ENCODE measurements around the gene CENPU. TPM values are rescaled to one million over a fixed set of nuclear protein-coding genes. Genes with fewer than 3 reads are reported as not detected.

Gene CENPU
- total and polyA plus RNA-seq, 4 donors: 12.0 to 22.3 (median 19.0) TPM

GRCh38 chr4:184697956-184698355 is 35.9 kb downstream of the CENPU start:
- Histone ChIP-seq H3K27ac (ENCODE audit: low read depth, low read length) (no peak overlapping the region), H3K4me1 (ENCODE audit: control insufficient read depth, insufficient read depth, low read length) (no peaks in the 10 kb centered on the region), H3K27me3 (ENCODE audit: control insufficient read depth, insufficient read depth, low read length) (no peaks in the 10 kb centered on the region), H3K4me3 (ENCODE audit: low read depth, low read length) (no peak overlapping the region), H3K36me3 (ENCODE audit: control insufficient read depth, insufficient read depth, low read length) (peaks cover 3% of the 10 kb centered on the region), H3K9me3 (ENCODE audit: control insufficient read depth, insufficient read depth, low read length) (no peaks in the 10 kb centered on the region)
- 93% methylated on average over 3 of the region's 3 CpGs for WGBS (ENCODE audit: insufficient coverage)
- DNase-seq (ENCODE audit: low read depth in 4 of 6, low spot score in 6 of 6): no peak

DNA sequence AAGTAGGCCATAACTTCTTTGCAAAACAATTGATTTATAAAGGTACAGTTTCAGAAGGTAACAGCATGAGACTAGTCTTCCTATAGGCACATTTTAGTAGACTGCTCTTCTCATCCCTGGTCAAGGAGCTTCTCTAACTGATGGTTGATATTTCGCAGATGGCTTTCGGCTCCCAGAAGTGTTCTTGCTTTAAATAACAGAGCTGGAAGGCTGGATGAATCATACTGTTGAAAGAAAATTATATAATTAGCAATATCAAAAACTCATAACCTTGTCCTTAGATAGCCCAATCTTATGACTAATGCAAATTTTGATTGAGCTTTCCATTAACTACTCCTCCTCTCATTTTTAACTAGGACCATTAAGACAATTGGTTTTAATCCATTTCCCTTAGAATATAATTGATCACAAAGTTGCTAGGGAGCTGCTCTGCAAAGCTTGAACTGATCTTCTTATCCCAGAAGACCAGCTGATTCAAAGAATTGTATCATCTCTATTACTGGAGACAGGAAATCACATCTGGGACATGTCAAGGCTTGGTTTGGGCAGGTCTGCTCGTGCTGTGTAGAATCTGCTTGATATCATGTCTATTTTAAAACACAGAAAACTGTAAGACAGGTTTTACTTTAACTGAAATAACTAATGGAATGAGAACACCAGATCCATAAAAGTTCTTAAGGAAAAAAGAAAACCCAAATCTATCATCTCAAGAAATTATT is 38.6 kb downstream of the CENPU start:
- Histone ChIP-seq H3K27me3 (ENCODE audit: control insufficient read depth, insufficient read depth, low read length) (no peaks in the 10 kb centered on the region), H3K27ac (ENCODE audit: low read depth, low read length) (no peak overlapping the region), H3K4me3 (ENCODE audit: low read depth, low read length) (no peak overlapping the region), H3K36me3 (ENCODE audit: control insufficient read depth, insufficient read depth, low read length) (peaks cover 3% of the 10 kb centered on the region), H3K9me3 (ENCODE audit: control insufficient read depth, insufficient read depth, low read length) (no peaks in the 10 kb centered on the region), H3K4me1 (ENCODE audit: control insufficient read depth, insufficient read depth, low read length) (no peaks in the 10 kb centered on the region)
- DNase-seq (ENCODE audit: low read depth in 4 of 6, low spot score in 6 of 6): peak in 1 of 6 donors; percentile 2
- no CpG with 5 or more reads among the region's 3 CpGs for WGBS (ENCODE audit: insufficient coverage)

DNA sequence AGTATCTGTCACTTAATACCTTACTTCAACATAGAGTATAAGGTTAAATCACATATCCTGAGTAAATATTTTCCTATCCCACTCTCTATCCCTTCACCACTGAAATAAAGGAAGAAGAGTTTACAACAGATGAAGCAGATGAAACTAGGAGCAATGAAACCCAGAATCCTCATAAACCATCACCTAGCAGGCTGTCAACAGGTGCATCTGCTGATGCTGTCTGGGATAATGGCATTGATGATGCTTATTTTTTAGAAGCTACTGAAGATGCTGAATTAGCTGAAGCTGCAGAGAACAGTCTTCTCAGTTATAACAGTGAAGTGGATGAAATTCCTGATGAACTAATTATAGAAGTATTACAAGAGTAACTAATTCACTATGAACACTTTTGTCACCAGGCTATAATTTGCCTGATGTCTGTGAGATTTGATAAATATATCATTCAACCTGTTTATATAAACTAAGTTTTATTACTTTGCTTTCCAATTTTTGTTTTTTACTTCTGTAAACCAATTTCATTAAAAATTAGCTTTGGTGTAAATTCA is 39.4 kb downstream of the CENPU start:
- no peaks in the 10 kb centered on the region for H3K4me1 ChIP-seq (ENCODE audit: control insufficient read depth, insufficient read depth, low read length)
- H3K4me3 ChIP-seq (ENCODE audit: low read depth, low read length): no peak overlapping the region
- H3K9me3 ChIP-seq (ENCODE audit: control insufficient read depth, insufficient read depth, low read length): no peaks in the 10 kb centered on the region
- H3K27ac ChIP-seq (ENCODE audit: low read depth, low read length): no peak overlapping the region
- H3K36me3 ChIP-seq (ENCODE audit: control insufficient read depth, insufficient read depth, low read length): peaks cover 3% of the 10 kb centered on the region
- no peaks in the 10 kb centered on the region for H3K27me3 ChIP-seq (ENCODE audit: control insufficient read depth, insufficient read depth, low read length)
- no peak for DNase-seq (ENCODE audit: low read depth in 4 of 6, low spot score in 6 of 6)

GRCh38 chr4:184693056-184693455 is 40.8 kb downstream of the CENPU start:
- peaks cover 3% of the 10 kb centered on the region for H3K36me3 ChIP-seq (ENCODE audit: control insufficient read depth, insufficient read depth, low read length)
- DNase-seq (ENCODE audit: low read depth in 4 of 6, low spot score in 6 of 6): no peak
- no peaks in the 10 kb centered on the region for H3K27me3 ChIP-seq (ENCODE audit: control insufficient read depth, insufficient read depth, low read length)
- H3K4me1 ChIP-seq (ENCODE audit: control insufficient read depth, insufficient read depth, low read length): no peaks in the 10 kb centered on the region
- H3K27ac ChIP-seq (ENCODE audit: low read depth, low read length): no peak overlapping the region
- no CpG with 5 or more reads among the region's 5 CpGs for WGBS (ENCODE audit: insufficient coverage)
- H3K4me3 ChIP-seq (ENCODE audit: low read depth, low read length): no peak overlapping the region
- H3K9me3 ChIP-seq (ENCODE audit: control insufficient read depth, insufficient read depth, low read length): no peaks in the 10 kb centered on the region

GRCh38 chr4:184689681-184690080 is 44.2 kb downstream of the CENPU start:
- H3K27ac ChIP-seq (ENCODE audit: low read depth, low read length): no peak overlapping the region
- no peaks in the 10 kb centered on the region for H3K27me3 ChIP-seq (ENCODE audit: control insufficient read depth, insufficient read depth, low read length)
- no peak for DNase-seq (ENCODE audit: low read depth in 4 of 6, low spot score in 6 of 6)
- WGBS (ENCODE audit: insufficient coverage): no CpG with 5 or more reads among the region's 5 CpGs
- no peak overlapping the region for H3K4me3 ChIP-seq (ENCODE audit: low read depth, low read length)
- H3K36me3 ChIP-seq (ENCODE audit: control insufficient read depth, insufficient read depth, low read length): no peaks in the 10 kb centered on the region
- H3K4me1 ChIP-seq (ENCODE audit: control insufficient read depth, insufficient read depth, low read length): no peaks in the 10 kb centered on the region
- no peaks in the 10 kb centered on the region for H3K9me3 ChIP-seq (ENCODE audit: control insufficient read depth, insufficient read depth, low read length)

DNA sequence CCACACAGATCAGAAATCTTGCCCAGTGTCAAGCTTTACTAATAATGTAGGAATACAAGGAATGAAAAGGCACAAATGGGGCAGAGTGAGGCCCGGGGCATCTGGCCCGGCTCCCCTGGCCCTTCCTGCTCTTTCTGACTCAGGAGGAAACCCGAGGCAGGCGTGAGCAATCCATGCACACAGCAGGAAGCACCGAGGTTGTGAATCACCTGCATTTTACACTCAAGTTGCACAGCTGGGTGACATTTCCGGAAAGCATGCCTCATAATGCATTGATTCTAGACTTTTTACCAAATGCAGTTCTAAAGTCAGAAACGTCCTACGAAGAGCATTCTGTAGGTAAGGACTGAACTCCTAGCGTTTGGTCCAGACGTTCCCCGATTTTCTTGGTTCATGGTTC is 45.4 kb downstream of the CENPU start:
- Histone ChIP-seq H3K27me3 (ENCODE audit: control insufficient read depth, insufficient read depth, low read length) (no peaks in the 10 kb centered on the region), H3K4me1 (ENCODE audit: control insufficient read depth, insufficient read depth, low read length) (no peaks in the 10 kb centered on the region), H3K36me3 (ENCODE audit: control insufficient read depth, insufficient read depth, low read length) (no peaks in the 10 kb centered on the region), H3K9me3 (ENCODE audit: control insufficient read depth, insufficient read depth, low read length) (no peaks in the 10 kb centered on the region), H3K4me3 (ENCODE audit: low read depth, low read length) (no peak overlapping the region), H3K27ac (ENCODE audit: low read depth, low read length) (no peak overlapping the region)
- no peak for DNase-seq (ENCODE audit: low read depth in 4 of 6, low spot score in 6 of 6)
- 66% methylated on average over 11 of the region's 11 CpGs for WGBS (ENCODE audit: insufficient coverage)

GRCh38 chr4:184688005-184688404 is 45.9 kb downstream of the CENPU start:
- no CpG with 5 or more reads among the region's 3 CpGs for WGBS (ENCODE audit: insufficient coverage)
- H3K9me3 ChIP-seq (ENCODE audit: control insufficient read depth, insufficient read depth, low read length): no peaks in the 10 kb centered on the region
- no peak overlapping the region for H3K27ac ChIP-seq (ENCODE audit: low read depth, low read length)
- no peaks in the 10 kb centered on the region for H3K27me3 ChIP-seq (ENCODE audit: control insufficient read depth, insufficient read depth, low read length)
- H3K4me3 ChIP-seq (ENCODE audit: low read depth, low read length): no peak overlapping the region
- H3K4me1 ChIP-seq (ENCODE audit: control insufficient read depth, insufficient read depth, low read length): no peaks in the 10 kb centered on the region
- no peaks in the 10 kb centered on the region for H3K36me3 ChIP-seq (ENCODE audit: control insufficient read depth, insufficient read depth, low read length)
- DNase-seq (ENCODE audit: low read depth in 4 of 6, low spot score in 6 of 6): no peak

GRCh38 chr4:184684491-184685189 is 49.3 kb downstream of the CENPU start:
- Histone ChIP-seq H3K27ac (ENCODE audit: low read depth, low read length) (no peak overlapping the region), H3K27me3 (ENCODE audit: control insufficient read depth, insufficient read depth, low read length) (no peaks in the 10 kb centered on the region), H3K9me3 (ENCODE audit: control insufficient read depth, insufficient read depth, low read length) (no peaks in the 10 kb centered on the region), H3K4me3 (ENCODE audit: low read depth, low read length) (no peak overlapping the region), H3K36me3 (ENCODE audit: control insufficient read depth, insufficient read depth, low read length) (peaks cover 3% of the 10 kb centered on the region), H3K4me1 (ENCODE audit: control insufficient read depth, insufficient read depth, low read length) (no peaks in the 10 kb centered on the region)
- 98% methylated on average over 5 of the region's 5 CpGs for WGBS (ENCODE audit: insufficient coverage)
- DNase-seq (ENCODE audit: low read depth in 4 of 6, low spot score in 6 of 6): no peak

DNA sequence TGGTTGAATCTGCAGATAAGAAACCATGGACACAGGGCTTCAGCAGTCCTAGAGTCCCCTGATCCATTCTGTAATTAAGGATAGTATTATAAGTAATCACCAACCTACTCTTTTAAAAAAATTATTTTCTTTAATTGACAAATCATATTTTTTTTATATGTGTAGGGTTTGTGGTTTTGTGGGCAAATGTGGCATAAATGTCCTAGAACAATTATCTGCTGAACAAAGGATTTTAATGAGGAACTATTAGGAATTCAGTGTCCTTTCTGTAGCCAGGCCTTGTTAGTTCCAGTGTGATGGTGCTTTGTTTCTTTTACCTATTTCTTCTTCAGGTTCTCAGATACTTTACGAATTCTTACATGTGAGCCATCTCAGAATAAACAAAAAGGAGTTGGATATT is 52.0 kb downstream of the CENPU start:
- H3K27ac ChIP-seq (ENCODE audit: low read depth, low read length): no peak overlapping the region
- WGBS (ENCODE audit: insufficient coverage): no CpG with 5 or more reads among the region's 1 CpG
- H3K9me3 ChIP-seq (ENCODE audit: control insufficient read depth, insufficient read depth, low read length): no peaks in the 10 kb centered on the region
- no peaks in the 10 kb centered on the region for H3K27me3 ChIP-seq (ENCODE audit: control insufficient read depth, insufficient read depth, low read length)
- no peaks in the 10 kb centered on the region for H3K4me1 ChIP-seq (ENCODE audit: control insufficient read depth, insufficient read depth, low read length)
- peaks cover 3% of the 10 kb centered on the region for H3K36me3 ChIP-seq (ENCODE audit: control insufficient read depth, insufficient read depth, low read length)
- DNase-seq (ENCODE audit: low read depth in 4 of 6, low spot score in 6 of 6): no peak
- no peak overlapping the region for H3K4me3 ChIP-seq (ENCODE audit: low read depth, low read length)

DNA sequence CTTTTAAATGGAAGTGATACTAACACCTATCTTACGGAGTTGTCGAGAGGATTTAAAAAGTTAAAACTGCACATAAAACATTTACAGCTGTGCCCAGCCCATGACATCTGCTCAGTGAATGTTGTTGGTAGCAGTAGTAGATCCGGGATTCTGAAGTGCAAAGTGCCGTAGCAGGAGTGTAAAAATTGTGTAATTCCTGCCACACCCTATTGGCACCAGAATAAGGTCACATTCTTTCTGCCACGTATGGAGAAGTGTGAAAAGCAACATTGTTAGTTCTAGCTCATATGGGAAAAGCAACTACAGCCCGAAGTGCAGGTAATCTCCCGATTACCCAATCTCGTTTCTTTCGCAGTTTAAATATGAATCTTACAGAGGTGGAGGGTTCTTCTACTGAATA is 53.2 kb downstream of the CENPU start:
- no peak overlapping the region for H3K27ac ChIP-seq (ENCODE audit: low read depth, low read length)
- H3K4me1 ChIP-seq (ENCODE audit: control insufficient read depth, insufficient read depth, low read length): no peaks in the 10 kb centered on the region
- H3K4me3 ChIP-seq (ENCODE audit: low read depth, low read length): no peak overlapping the region
- H3K27me3 ChIP-seq (ENCODE audit: control insufficient read depth, insufficient read depth, low read length): no peaks in the 10 kb centered on the region
- WGBS (ENCODE audit: insufficient coverage): no CpG with 5 or more reads among the region's 9 CpGs
- no peak for DNase-seq (ENCODE audit: low read depth in 4 of 6, low spot score in 6 of 6)
- no peaks in the 10 kb centered on the region for H3K9me3 ChIP-seq (ENCODE audit: control insufficient read depth, insufficient read depth, low read length)
- peaks cover 3% of the 10 kb centered on the region for H3K36me3 ChIP-seq (ENCODE audit: control insufficient read depth, insufficient read depth, low read length)

All from spinal cord (tissue), 10 donors.